NK-92 (cell line): ENCODE results near the gene PGAP1.

Experiments used
- DNase-seq: peaks from one replicate; lab custom pipeline; 2025; ENCODE audit not compliant: unreplicated experiment; lab: John Stamatoyannopoulos, UW

The PGAP1 gene

DNA sequence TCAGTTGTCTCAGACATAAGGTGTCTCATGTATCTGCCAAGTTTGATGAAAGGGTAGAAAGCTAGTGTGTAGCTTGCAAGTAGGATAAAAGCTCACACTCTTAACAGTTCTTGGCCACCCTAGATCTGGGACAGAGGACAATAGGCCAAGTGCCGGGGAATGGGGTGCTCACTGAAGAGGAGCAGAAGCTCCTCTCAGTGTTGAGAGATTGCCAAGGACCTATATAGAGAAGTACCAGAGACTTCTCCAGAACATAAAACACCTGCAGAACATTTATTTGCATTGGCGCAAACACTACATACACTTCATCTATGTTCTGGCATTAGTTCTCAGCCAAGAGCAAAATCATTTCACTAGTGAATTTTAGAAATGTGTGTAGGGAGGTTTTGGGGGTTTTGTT, 124.1 kb downstream of the PGAP1 start:
- no peak for DNase-seq

DNA sequence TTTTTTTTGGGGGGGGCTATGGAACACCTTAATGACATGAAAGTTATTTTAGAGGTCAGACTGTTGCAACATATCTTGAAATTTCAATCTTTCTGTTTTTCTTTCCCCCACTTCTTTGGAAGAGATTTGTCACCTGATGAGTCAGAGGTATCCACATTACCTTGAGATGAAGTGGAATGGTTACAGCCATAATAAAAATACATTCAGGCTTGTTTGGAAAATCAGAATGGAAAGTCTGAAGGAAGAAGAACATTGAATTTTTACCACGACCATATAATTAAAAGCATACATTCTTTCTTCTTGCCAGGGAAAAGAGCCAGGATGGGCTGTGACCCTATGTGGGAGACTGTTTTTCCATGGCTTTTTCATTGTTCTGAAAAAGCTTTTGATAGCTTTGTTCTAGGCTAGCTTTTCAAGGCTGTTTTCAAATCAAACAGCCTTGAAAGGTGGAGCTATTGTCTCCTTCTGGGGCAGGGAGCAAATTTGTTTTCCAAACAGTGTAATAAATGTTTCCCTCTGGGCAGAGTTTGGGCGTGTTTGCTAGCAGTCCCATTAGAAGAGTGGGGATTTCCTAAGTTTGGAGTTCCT, 124.7 kb downstream of the PGAP1 start:
- no peak for DNase-seq

DNA sequence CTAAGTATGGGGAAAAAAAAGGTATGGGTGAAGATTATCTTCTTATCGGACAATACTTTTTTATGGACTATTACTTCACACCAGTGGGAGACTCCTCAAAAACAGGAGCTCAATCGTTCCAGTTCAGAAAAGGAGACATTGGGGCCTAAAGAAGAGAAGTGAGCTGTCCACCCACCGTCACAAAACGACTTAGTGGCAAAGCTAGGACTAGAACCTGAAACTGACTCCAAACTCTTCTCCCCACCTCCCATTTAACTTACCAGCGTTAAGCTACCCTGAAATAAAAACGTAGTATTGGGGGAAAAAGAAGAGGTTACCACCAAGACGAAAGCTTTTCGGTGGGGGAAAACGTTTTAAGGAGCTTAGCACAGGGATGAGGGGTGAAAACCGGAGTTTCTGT, 127.5 kb downstream of the PGAP1 start:
- no peak for DNase-seq

DNA sequence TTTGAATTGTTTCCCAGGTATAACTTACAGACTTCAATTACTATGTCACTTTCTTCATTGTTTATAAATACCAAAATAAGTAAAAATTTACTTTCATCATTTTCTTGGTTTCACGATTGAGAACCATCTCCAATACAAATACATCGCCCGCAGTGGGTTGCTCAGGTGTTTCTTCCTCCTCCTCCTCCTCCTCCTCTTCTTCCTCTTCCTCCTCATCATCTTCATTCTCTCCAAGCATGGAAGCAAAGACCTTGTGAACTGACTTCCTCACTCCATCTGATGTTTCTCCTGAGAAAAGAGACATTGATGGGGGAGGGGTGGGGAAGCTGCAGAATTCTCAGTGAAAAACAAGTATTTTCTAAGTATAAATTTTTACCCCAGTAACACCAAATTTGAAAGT, 133.6 kb downstream of the PGAP1 start:
- DNase-seq, result no peak

DNA sequence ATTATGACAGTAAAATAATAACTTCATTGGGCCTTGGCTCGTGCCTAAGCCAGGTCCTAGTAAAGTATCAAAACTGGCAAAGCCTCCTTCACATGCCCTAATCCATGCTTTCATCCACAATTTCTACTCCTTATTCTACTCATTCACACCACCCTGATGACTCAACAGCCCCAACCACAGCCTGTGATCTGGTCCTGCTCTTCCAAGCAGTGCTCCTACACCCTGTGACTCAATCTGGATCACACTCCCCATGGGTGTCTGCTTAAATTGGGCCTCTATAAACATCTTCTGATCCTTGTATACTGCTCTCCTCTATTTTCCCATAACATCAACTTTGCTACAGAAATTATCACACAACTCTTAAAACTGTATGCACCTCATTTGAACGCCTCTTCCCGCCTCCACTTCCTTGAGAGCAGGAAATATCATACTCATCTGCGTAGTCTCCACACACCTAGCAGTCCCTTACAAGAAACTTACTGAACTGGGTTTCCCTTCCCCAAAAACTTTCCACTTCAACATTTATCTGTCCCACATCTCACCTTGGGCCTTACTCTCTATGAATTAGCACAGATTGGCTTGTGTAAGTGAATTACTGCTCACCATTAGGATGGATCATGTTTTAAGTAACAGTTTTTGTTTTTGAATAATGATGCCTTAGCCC, 142.9 kb downstream of the PGAP1 start:
- DNase-seq, result no peak
